ENCODE results near the gene LTBP1.

LTBP1 gene

DNA sequence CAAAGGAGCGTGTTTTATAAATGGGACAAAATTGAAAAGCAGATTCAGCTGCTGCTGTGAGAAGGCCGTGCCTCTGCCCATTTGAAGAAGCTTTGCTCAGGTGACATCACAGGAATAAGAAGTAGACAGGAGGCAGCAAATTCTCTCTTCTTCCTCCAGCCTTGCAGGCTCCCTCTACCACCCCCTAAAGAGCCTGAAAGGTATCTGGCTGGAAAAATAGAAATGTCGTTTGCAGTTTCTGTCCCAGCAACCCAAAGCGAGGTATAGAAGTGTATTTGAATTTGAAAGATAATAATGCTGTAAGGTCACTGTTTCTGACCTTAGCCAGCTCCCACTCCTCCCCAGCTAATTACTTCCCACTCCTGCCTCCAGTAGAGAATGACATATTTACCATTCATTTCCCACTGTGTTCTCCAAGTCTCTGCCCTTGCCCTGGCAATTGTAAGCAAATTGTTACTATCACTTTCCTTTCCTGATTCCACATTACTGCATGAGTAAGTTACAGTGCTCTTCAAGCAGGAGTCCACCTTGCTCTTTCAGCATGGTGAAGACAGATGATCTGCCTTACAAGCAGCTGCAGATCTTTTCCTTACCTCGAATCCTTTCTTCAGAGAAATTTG lies 472.9 kb downstream of the LTBP1 start:
- DNase-seq, result no peak
- H3K4me3 ChIP-seq, result no peak overlapping the region
- TF ChIP-seq, protein P1, sequence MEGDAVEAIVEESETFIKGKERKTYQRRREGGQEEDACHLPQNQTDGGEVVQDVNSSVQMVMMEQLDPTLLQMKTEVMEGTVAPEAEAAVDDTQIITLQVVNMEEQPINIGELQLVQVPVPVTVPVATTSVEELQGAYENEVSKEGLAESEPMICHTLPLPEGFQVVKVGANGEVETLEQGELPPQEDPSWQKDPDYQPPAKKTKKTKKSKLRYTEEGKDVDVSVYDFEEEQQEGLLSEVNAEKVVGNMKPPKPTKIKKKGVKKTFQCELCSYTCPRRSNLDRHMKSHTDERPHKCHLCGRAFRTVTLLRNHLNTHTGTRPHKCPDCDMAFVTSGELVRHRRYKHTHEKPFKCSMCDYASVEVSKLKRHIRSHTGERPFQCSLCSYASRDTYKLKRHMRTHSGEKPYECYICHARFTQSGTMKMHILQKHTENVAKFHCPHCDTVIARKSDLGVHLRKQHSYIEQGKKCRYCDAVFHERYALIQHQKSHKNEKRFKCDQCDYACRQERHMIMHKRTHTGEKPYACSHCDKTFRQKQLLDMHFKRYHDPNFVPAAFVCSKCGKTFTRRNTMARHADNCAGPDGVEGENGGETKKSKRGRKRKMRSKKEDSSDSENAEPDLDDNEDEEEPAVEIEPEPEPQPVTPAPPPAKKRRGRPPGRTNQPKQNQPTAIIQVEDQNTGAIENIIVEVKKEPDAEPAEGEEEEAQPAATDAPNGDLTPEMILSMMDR (IDR thresholded peaks at IDR 0.05), result no peak
- no peaks in the 10 kb centered on the region for H3K9me3 ChIP-seq
- H3K4me1 ChIP-seq, result no peaks in the 10 kb centered on the region
- H3K27me3 ChIP-seq, result no peaks in the 10 kb centered on the region
- H3K27ac ChIP-seq, result no peak overlapping the region
- intact Hi-C loops (cut with DNase I; ENCODE audit: low total_unique reads), result no loop called here
- H3K36me3 ChIP-seq, result no peaks in the 10 kb centered on the region

DNA sequence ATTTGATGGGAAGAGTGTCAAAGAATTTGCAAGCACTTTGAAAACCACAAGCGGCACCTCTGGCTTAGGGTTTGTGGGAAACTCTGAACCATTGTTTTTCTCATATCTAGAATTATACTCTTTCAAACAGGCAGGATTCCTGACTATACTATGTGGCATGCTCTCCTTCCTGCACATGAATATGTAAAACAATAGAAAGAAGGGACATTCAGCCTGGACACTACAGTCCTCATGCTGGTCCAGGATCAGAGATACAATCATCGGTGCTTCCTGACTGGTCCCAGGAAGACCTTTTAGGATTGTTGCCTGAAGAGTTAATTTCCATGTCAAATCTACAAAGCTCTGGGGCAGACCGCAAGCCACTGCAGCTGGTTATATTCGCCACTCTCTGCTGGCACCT lies 474.0 kb downstream of the LTBP1 start:
- DNase-seq, result no peak
- no peaks in the 10 kb centered on the region for H3K9me3 ChIP-seq

DNA sequence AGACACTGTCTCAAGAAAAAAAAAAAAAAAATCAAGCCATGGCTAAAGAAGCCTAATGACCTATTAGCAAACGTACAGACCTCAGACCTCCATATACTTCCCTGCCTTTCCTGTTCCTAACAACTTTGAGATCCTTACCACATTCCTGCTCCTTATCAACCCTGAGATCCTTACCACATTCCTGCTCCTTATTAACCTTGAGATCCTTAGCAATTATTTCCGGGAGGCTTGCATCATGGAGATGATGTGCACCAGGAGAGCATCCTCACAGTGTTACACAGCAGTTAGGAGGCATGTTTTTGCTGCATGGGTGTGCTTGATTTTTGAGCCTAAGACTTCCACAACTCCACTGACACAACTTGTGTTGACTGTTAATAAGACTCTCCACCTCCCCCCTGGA lies 475.1 kb downstream of the LTBP1 start:
- Histone ChIP-seq H3K27me3 (no peaks in the 10 kb centered on the region), H3K4me3 (no peak overlapping the region), H3K27ac (no peak overlapping the region), H3K36me3 (no peaks in the 10 kb centered on the region), H3K4me1 (no peaks in the 10 kb centered on the region), H3K9me3 (no peaks in the 10 kb centered on the region)
- TF ChIP-seq, protein P1 (IDR thresholded peaks at IDR 0.05), result no peak
- intact Hi-C loops (cut with DNase I; ENCODE audit: low total_unique reads), result no loop called here
- DNase-seq, result no peak

More for the DNA sequence above, 474.0 kb downstream of the LTBP1 start:
- TF ChIP-seq, protein P1 (IDR thresholded peaks at IDR 0.05), result no peak
- H3K36me3 ChIP-seq, result no peaks in the 10 kb centered on the region
- no peaks in the 10 kb centered on the region for H3K4me1 ChIP-seq
- intact Hi-C loops (cut with DNase I; ENCODE audit: low total_unique reads), result no loop called here
- no peak overlapping the region for H3K4me3 ChIP-seq
- no peaks in the 10 kb centered on the region for H3K27me3 ChIP-seq
- H3K27ac ChIP-seq, result no peak overlapping the region

DNA sequence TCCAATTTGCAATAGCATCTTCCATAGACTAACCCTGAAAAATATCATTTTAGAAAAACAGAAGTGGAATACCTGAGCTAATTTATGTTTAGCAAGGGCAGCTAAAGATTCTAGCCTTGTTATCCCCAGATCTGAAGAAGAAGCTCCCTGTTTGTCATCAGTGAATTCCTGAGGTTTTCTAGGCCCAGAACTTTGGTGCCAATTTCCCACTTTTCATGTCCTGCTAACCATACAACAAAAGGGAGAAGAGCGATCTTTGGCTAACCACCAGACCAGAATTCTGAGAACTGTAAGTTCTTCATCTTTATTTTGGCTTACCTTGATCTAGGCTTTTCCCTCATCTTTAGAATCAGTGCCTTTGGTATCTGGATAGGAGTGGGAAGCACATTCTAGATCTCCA lies 478.4 kb downstream of the LTBP1 start:
- Histone ChIP-seq H3K9me3 (no peaks in the 10 kb centered on the region), H3K4me3 (no peak overlapping the region), H3K4me1 (no peaks in the 10 kb centered on the region), H3K27ac (no peak overlapping the region), H3K27me3 (no peaks in the 10 kb centered on the region), H3K36me3 (no peaks in the 10 kb centered on the region)
- TF ChIP-seq, protein P1 (IDR thresholded peaks at IDR 0.05), result no peak
- DNase-seq, result no peak
- intact Hi-C loops (cut with DNase I; ENCODE audit: low total_unique reads), result no loop called here

DNA sequence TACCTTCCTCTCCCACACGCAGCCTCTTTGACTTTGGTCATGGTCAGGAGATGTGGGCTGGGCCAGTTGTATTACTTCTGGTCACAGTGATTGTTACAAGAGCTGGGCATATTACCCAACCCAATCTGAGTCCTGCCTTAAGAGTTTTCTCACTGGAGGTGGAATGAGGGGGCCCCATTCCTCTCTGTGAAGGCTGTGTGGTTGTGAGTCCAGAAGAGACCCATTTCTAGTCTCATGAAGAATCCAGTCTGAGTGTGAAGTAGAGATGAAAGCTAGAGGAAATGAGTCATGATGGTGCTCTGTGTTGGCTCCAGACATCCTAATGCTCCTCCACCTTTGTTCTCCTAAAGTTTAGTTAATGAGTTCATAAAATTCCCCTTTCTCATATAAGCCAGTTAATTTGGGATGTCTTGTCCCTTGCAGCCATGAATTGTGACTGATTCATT lies 478.9 kb downstream of the LTBP1 start:
- Histone ChIP-seq H3K9me3 (no peaks in the 10 kb centered on the region), H3K27ac (no peak overlapping the region), H3K4me1 (no peaks in the 10 kb centered on the region), H3K36me3 (no peaks in the 10 kb centered on the region), H3K4me3 (no peak overlapping the region), H3K27me3 (no peaks in the 10 kb centered on the region)
- intact Hi-C loops (cut with DNase I; ENCODE audit: low total_unique reads), result no loop called here
- no peak for DNase-seq
- TF ChIP-seq, protein P1 (IDR thresholded peaks at IDR 0.05), result no peak
